Measurements from ENCODE around the gene AREL1. TPM values are rescaled to one million over a fixed set of nuclear protein-coding genes. Genes with fewer than 3 reads are reported as not detected.

Gene AREL1
- polyA plus RNA-seq, 1 donor from 2014 or later: 30.4 TPM

GRCh38 chr14:74669846-74670245 lies 43.0 kb downstream of the AREL1 start:
- H3K27ac ChIP-seq (ENCODE audit: low read length): no peak overlapping the region
- no peak overlapping the region for H2AFZ ChIP-seq (ENCODE audit: low read depth, low read length)
- TF ChIP-seq CTCF (IDR thresholded peaks at IDR 0.05; ENCODE audit: poor library complexity, severe bottlenecking): no peak
- no peak for TF ChIP-seq TAF1 (IDR thresholded peaks at IDR 0.05; ENCODE audit: low read depth)
- no peak for TF ChIP-seq SMC3 (conservative IDR thresholded peaks at IDR 0.05; ENCODE audit: poor library complexity)
- no peak for TF ChIP-seq RAD21 (conservative IDR thresholded peaks at IDR 0.05)
- H3K36me3 ChIP-seq (ENCODE audit: insufficient read depth, low read length): peaks cover 13% of the 10 kb centered on the region
- no peaks in the 10 kb centered on the region for H3K9me2 ChIP-seq (ENCODE audit: insufficient read depth, low read length)
- H4K20me1 ChIP-seq (ENCODE audit: insufficient read depth): no peaks in the 10 kb centered on the region
- no peak overlapping the region for H3K9ac ChIP-seq (ENCODE audit: low read length)
- no peaks in the 10 kb centered on the region for H3K79me2 ChIP-seq (replicated peaks; ENCODE audit: insufficient read depth, low read length)
- H3F3A ChIP-seq (ENCODE audit: insufficient read depth, low read length, poor library complexity, severe bottlenecking): no peaks in the 10 kb centered on the region
- no peak overlapping the region for H3K4me3 ChIP-seq (ENCODE audit: low read length)
- no peaks in the 10 kb centered on the region for H3K9me3 ChIP-seq (ENCODE audit: low read length)
- no peaks in the 10 kb centered on the region for H3K27me3 ChIP-seq (ENCODE audit: insufficient read depth, low read depth, low read length)
- H3K4me2 ChIP-seq (ENCODE audit: low read length): no peak overlapping the region

GRCh38 chr14:74669256-74669655 lies 43.6 kb downstream of the AREL1 start:
- Histone ChIP-seq H3K79me2 (replicated peaks; ENCODE audit: insufficient read depth, low read length) (no peaks in the 10 kb centered on the region), H3F3A (ENCODE audit: insufficient read depth, low read length, poor library complexity, severe bottlenecking) (no peaks in the 10 kb centered on the region), H3K27me3 (ENCODE audit: insufficient read depth, low read depth, low read length) (no peaks in the 10 kb centered on the region), H4K20me1 (ENCODE audit: insufficient read depth) (no peaks in the 10 kb centered on the region), H3K4me2 (ENCODE audit: low read length) (no peak overlapping the region), H3K36me3 (ENCODE audit: insufficient read depth, low read length) (peaks cover 13% of the 10 kb centered on the region), H2AFZ (ENCODE audit: low read depth, low read length) (no peak overlapping the region), H3K27ac (ENCODE audit: low read length) (no peak overlapping the region), H3K9me3 (ENCODE audit: low read length) (no peaks in the 10 kb centered on the region), H3K4me3 (ENCODE audit: low read length) (no peak overlapping the region), H3K9ac (ENCODE audit: low read length) (no peak overlapping the region), H3K9me2 (ENCODE audit: insufficient read depth, low read length) (no peaks in the 10 kb centered on the region)
- TF ChIP-seq RAD21 (conservative IDR thresholded peaks at IDR 0.05): no peak
- TF ChIP-seq TAF1 (IDR thresholded peaks at IDR 0.05; ENCODE audit: low read depth): no peak
- TF ChIP-seq SMC3 (conservative IDR thresholded peaks at IDR 0.05; ENCODE audit: poor library complexity): no peak
- TF ChIP-seq POLR2AphosphoS5 (IDR thresholded peaks at IDR 0.05): no peak
- TF ChIP-seq EP300 (conservative IDR thresholded peaks at IDR 0.05; ENCODE audit: poor library complexity, severe bottlenecking): no peak
- no peak for TF ChIP-seq EZH2 (IDR thresholded peaks at IDR 0.05; ENCODE audit: borderline replicate concordance, insufficient read depth, low read length, poor library complexity, severe bottlenecking)
- TF ChIP-seq CTCF (IDR thresholded peaks at IDR 0.05; ENCODE audit: poor library complexity, severe bottlenecking): no peak
- TF ChIP-seq, protein P1, sequence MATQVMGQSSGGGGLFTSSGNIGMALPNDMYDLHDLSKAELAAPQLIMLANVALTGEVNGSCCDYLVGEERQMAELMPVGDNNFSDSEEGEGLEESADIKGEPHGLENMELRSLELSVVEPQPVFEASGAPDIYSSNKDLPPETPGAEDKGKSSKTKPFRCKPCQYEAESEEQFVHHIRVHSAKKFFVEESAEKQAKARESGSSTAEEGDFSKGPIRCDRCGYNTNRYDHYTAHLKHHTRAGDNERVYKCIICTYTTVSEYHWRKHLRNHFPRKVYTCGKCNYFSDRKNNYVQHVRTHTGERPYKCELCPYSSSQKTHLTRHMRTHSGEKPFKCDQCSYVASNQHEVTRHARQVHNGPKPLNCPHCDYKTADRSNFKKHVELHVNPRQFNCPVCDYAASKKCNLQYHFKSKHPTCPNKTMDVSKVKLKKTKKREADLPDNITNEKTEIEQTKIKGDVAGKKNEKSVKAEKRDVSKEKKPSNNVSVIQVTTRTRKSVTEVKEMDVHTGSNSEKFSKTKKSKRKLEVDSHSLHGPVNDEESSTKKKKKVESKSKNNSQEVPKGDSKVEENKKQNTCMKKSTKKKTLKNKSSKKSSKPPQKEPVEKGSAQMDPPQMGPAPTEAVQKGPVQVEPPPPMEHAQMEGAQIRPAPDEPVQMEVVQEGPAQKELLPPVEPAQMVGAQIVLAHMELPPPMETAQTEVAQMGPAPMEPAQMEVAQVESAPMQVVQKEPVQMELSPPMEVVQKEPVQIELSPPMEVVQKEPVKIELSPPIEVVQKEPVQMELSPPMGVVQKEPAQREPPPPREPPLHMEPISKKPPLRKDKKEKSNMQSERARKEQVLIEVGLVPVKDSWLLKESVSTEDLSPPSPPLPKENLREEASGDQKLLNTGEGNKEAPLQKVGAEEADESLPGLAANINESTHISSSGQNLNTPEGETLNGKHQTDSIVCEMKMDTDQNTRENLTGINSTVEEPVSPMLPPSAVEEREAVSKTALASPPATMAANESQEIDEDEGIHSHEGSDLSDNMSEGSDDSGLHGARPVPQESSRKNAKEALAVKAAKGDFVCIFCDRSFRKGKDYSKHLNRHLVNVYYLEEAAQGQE (IDR thresholded peaks at IDR 0.05; ENCODE audit: borderline replicate concordance): no peak
- TF ChIP-seq MXI1 (conservative IDR thresholded peaks at IDR 0.05; ENCODE audit: poor library complexity, severe bottlenecking): no peak

All from neural cell (in vitro differentiated cells).